Activated naive CD8-positive, alpha-beta T cell treated with anti-CD3 and anti-CD28 coated beads for 36 hours (primary cell): ENCODE results near the gene MMP12. TPM values are rescaled to one million over a fixed set of nuclear protein-coding genes. Genes with fewer than 3 reads are reported as not detected.
"Not testable (repeated sequence)": the region's sequence is repeated elsewhere in the genome, so short reads cannot be mapped to it uniquely, and the experiment has no call there.

ENCODE experiments used
- DNase-seq: peaks from one replicate; pipeline ENCODE4 v3.0.0; 2021
- H3K27ac Mint-ChIP-seq: one replicate; pipeline ENCODE4 v1.8.0; 2022; ENCODE audit warnings: mild to moderate bottlenecking, moderate library complexity, mixed read lengths
- H3K27me3 Mint-ChIP-seq: one replicate; pipeline ENCODE4 v1.8.0; 2022; ENCODE audit warnings: mild to moderate bottlenecking, mixed read lengths
- H3K36me3 Mint-ChIP-seq: one replicate; pipeline ENCODE4 v1.8.0; 2021; ENCODE audit warnings: mild to moderate bottlenecking, mixed read lengths
- H3K4me1 Mint-ChIP-seq: one replicate; pipeline ENCODE4 v1.8.0; 2021; ENCODE audit warnings: mixed read lengths
- H3K4me3 Mint-ChIP-seq: one replicate; pipeline ENCODE4 v1.8.0; 2022; ENCODE audit warnings: mild to moderate bottlenecking, moderate library complexity, mixed read lengths
- H3K9me3 Mint-ChIP-seq: one replicate; pipeline ENCODE4 v1.8.0; 2022; ENCODE audit warnings: mixed read lengths
- total RNA-seq, 2 experiments: library from RNA; stranded (reverse); gene quantifications; one replicate each; pipeline ENCODE4 v1.2.3, GENCODE V29; 2021

The MMP12 gene
- total RNA-seq, 2 experiments from 2014 or later: not detected

DNA sequence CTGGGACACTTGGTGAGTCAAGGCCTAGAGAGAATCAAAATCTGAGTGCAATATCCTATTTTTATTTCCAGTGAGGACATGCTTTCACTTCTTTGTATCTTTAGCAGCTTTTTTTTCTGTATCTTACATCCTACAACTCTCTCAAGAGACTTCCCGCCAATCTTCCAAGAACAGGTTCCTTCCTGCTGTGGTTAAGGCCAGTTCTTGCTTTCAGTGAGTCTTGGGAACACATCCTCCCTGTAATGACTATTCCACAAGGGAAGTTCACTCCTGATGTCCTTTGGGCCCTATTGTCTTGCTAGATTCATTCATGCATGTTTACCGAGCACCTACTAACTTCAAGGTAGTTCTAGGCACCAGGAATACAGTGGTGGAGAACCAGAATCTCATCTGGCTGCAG, 3.8 kb upstream of the MMP12 start:
- H3K4me1 Mint-ChIP-seq: no peaks in the 10 kb centered on the region
- H3K27me3 Mint-ChIP-seq: peaks cover 3% of the 10 kb centered on the region
- no peak for DNase-seq
- no peaks in the 10 kb centered on the region for H3K36me3 Mint-ChIP-seq
- no peaks in the 10 kb centered on the region for H3K9me3 Mint-ChIP-seq
- no peak overlapping the region for H3K4me3 Mint-ChIP-seq
- no peak overlapping the region for H3K27ac Mint-ChIP-seq

DNA sequence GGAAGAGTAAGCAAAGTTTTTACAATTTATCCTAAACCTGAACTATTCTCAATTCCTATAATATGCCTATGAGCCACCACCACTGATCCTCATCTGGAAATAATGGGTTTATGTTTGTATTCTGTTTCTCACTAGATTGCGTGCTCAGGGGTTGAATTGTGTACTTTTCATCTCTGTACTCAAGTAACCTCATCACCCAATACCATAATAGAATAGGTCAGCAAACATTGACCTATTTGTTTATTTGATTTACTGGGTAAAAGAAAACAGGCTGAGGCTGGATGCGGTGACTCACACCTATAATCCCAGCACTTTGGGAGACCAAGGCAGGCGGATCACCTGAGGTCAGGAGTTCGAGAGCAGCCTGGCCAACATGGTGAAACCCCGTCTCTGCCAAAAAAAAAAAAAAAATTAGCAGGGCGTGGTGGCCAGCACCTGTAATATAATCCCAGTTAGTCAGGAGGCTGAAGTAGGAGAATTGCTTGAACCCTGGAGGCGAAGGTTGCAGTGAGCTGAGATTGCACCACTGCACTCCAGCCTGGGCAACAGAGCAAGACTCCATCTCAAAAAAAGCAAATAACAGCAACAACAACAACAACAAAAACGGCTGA, 5.3 kb downstream of the MMP12 start:
- peaks cover 17% of the 10 kb centered on the region for H3K27me3 Mint-ChIP-seq
- H3K27ac Mint-ChIP-seq, H3K4me1 Mint-ChIP-seq, H3K9me3 Mint-ChIP-seq, H3K4me3 Mint-ChIP-seq, H3K36me3 Mint-ChIP-seq, DNase-seq: not testable (repeated sequence)

DNA sequence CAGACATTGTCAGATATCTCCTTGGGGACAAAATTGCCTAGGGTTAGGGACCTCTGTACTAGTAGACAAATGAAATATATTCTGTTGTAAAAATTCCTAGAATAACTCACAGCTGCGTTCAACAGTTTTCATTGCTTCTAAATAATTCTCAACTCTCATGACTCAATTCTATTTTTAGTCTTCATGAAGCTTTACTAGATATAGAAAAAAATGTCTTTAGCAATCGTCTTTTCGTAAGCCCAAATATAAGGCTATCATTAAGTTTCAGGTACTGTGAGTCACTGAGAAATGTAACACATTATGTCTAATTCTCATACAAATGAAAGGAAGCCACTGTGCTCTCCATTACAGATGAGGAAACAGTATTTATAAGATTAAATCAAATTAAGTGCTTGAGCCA, 6.4 kb downstream of the MMP12 start:
- no peak overlapping the region for H3K4me3 Mint-ChIP-seq
- no peaks in the 10 kb centered on the region for H3K36me3 Mint-ChIP-seq
- no peak overlapping the region for H3K27ac Mint-ChIP-seq
- DNase-seq: no peak
- no peaks in the 10 kb centered on the region for H3K9me3 Mint-ChIP-seq
- H3K4me1 Mint-ChIP-seq: no peaks in the 10 kb centered on the region
- H3K27me3 Mint-ChIP-seq: peaks cover 17% of the 10 kb centered on the region

DNA sequence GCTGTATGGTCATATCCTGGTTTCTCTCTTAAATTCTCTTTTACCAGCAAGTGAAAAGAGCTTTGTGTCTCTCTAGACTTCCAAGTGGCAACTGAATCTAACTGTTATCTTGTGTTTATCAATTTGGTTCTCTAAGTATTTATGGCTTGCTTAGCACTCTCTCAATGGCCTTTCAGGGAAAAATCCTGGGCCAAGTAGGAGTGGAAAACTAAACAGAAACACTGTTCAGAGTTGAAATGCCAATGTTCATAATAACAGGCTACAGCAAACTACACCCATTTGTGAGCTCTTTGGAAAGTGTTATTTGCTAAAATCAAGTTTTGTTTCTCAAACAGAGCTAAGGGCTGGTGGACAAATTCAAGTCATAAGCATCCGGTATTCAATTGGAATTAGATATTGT, 10.1 kb downstream of the MMP12 start:
- H3K4me1 Mint-ChIP-seq: no peaks in the 10 kb centered on the region
- H3K27ac Mint-ChIP-seq: no peak overlapping the region
- H3K9me3 Mint-ChIP-seq: no peaks in the 10 kb centered on the region
- H3K4me3 Mint-ChIP-seq: no peak overlapping the region
- H3K36me3 Mint-ChIP-seq: no peaks in the 10 kb centered on the region
- no peak for DNase-seq
- peaks cover 11% of the 10 kb centered on the region for H3K27me3 Mint-ChIP-seq

- Mint-ChIP-seq H3K36me3 (no peaks in the 10 kb centered on the region), H3K27me3 (peaks cover 17% of the 10 kb centered on the region), H3K4me1 (no peaks in the 10 kb centered on the region), H3K4me3 (no peak overlapping the region), H3K9me3 (no peaks in the 10 kb centered on the region), H3K27ac (no peak overlapping the region)
- no peak for DNase-seq
These were observed 20.8 kb downstream of the MMP12 start for GRCh38 chr11:102853956-102854355.

GRCh38 chr11:102853055-102853454, 21.7 kb downstream of the MMP12 start:
- no peaks in the 10 kb centered on the region for H3K4me1 Mint-ChIP-seq
- H3K4me3 Mint-ChIP-seq: no peak overlapping the region

GRCh38 chr11:102850973-102851745, 23.6 kb downstream of the MMP12 start:
- no peak for DNase-seq
- no peak overlapping the region for H3K4me3 Mint-ChIP-seq
- no peaks in the 10 kb centered on the region for H3K9me3 Mint-ChIP-seq
- no peak overlapping the region for H3K27ac Mint-ChIP-seq
- no peaks in the 10 kb centered on the region for H3K36me3 Mint-ChIP-seq
- no peaks in the 10 kb centered on the region for H3K4me1 Mint-ChIP-seq
- peaks cover 22% of the 10 kb centered on the region for H3K27me3 Mint-ChIP-seq

More at GRCh38 chr11:102853055-102853454, 21.7 kb downstream of the MMP12 start:
- no peaks in the 10 kb centered on the region for H3K36me3 Mint-ChIP-seq
- no peaks in the 10 kb centered on the region for H3K9me3 Mint-ChIP-seq
- H3K27ac Mint-ChIP-seq: no peak overlapping the region
- H3K27me3 Mint-ChIP-seq: peaks cover 22% of the 10 kb centered on the region
- DNase-seq: no peak

GRCh38 chr11:102849311-102849710, 25.5 kb downstream of the MMP12 start:
- no peaks in the 10 kb centered on the region for H3K36me3 Mint-ChIP-seq
- H3K9me3 Mint-ChIP-seq: no peaks in the 10 kb centered on the region
- H3K27ac Mint-ChIP-seq: no peak overlapping the region
- H3K27me3 Mint-ChIP-seq: peaks cover 25% of the 10 kb centered on the region
- DNase-seq: no peak
- H3K4me1 Mint-ChIP-seq: no peaks in the 10 kb centered on the region
- H3K4me3 Mint-ChIP-seq: no peak overlapping the region

DNA sequence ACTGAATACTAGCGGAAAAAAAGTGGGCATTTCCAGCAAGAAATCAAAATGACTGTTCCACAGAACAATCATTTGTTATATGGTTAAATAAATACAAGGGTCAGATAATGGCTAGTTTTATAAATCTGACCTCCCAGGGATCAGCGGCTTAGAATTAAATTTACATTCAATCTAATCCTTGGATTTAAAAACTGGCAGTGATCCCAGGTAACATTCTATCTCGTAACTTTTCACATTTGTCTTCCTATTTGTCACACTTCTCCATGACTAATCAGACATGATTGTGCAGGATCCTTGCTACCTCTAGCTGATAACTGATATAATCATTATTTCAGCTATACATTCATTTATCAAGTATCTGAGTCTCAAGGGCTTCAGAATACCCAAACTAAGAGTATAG, 28.5 kb downstream of the MMP12 start:
- no peak for DNase-seq
- no peaks in the 10 kb centered on the region for H3K36me3 Mint-ChIP-seq
- H3K27me3 Mint-ChIP-seq: peaks cover 15% of the 10 kb centered on the region
- no peaks in the 10 kb centered on the region for H3K9me3 Mint-ChIP-seq
- H3K4me1 Mint-ChIP-seq: no peaks in the 10 kb centered on the region
- H3K4me3 Mint-ChIP-seq: no peak overlapping the region
- H3K27ac Mint-ChIP-seq: no peak overlapping the region

DNA sequence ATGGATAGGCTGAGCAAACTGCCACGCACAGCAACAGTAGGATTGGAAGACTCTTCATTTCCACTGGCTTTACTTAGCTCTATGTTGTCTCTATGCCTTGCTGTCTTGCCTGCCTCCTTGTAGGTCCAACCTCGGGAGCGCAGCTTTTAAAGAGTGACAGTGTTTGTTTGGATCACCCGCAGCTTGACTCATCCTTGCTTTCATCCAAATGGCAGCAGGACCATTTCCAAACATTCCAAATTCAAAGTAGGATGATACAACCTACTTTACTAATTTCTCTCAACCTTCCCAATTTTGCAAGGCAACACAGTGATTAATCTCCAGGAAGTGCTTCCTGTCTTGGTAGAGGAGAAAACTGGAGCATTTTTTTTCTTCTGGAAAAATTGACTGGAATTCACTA, 31.3 kb downstream of the MMP12 start, which contains the start of gene MMP3:
MMP3 (minus strand) TSS at position 121 of the 400 bp plus-strand sequence; CDS start at position 58, 63 bp downstream.
- H3K27ac Mint-ChIP-seq: no peak within 1 kb of the TSS
- H3K9me3 Mint-ChIP-seq: no peaks in the 10 kb centered on the region
- no peaks in the 10 kb centered on the region for H3K4me1 Mint-ChIP-seq
- DNase-seq: no peak
- H3K4me3 Mint-ChIP-seq: no peak within 1 kb of the TSS
- H3K27me3 Mint-ChIP-seq: peaks cover 9% of the 10 kb centered on the region
- H3K36me3 Mint-ChIP-seq: no peaks in the 10 kb centered on the region

DNA sequence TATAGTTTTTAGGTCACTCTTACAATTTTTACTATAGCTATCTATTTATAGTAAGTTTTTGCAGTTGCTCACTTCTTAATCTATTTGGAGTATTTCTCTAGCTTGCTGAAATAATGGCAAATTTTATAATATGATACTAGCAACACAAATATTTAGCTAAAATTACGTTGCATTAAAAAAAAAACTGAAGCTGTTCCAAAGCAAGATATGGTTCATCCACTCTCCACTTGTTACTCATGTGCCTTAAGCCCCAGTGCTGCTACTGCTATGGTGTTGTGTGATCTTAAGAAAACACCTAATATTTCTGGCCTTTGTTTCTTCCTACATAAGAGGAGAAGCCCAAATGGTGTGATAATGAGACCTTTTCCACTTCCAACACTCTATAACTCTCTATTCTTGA, 31.9 kb downstream of the MMP12 start:
- Mint-ChIP-seq H3K4me3 (no peak overlapping the region), H3K36me3 (no peaks in the 10 kb centered on the region), H3K4me1 (no peaks in the 10 kb centered on the region), H3K27ac (no peak overlapping the region), H3K9me3 (no peaks in the 10 kb centered on the region), H3K27me3 (peaks cover 8% of the 10 kb centered on the region)
- no peak for DNase-seq

GRCh38 chr11:102840018-102840417, 34.8 kb downstream of the MMP12 start:
- Mint-ChIP-seq H3K9me3 (no peaks in the 10 kb centered on the region), H3K4me3 (no peak overlapping the region), H3K36me3 (no peaks in the 10 kb centered on the region), H3K27me3 (peaks cover 5% of the 10 kb centered on the region), H3K4me1 (no peaks in the 10 kb centered on the region), H3K27ac (no peak overlapping the region)
- DNase-seq: no peak

DNA sequence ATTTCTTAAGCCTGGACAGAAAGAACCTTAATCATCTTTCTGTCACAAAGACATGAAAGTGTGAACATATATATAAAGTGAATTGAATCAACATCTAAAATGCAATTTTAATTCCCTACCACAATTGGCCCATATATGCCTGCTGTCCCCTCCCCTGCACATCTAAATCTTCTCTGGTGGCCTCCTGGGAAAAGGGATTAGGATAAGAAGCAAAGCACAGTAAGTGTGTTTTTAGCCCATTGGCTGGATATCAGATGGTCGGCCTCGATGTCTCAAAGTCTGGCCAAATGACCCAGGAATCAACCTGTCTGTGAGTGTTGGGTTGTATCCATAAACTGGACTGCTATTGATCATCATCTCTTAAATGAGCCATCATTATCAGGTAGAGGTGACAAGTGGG, 37.1 kb downstream of the MMP12 start:
- Mint-ChIP-seq H3K9me3 (no peaks in the 10 kb centered on the region), H3K27ac (no peak overlapping the region), H3K36me3 (no peaks in the 10 kb centered on the region), H3K27me3 (peaks cover 4% of the 10 kb centered on the region), H3K4me1 (no peaks in the 10 kb centered on the region), H3K4me3 (no peak overlapping the region)
- DNase-seq: no peak

DNA sequence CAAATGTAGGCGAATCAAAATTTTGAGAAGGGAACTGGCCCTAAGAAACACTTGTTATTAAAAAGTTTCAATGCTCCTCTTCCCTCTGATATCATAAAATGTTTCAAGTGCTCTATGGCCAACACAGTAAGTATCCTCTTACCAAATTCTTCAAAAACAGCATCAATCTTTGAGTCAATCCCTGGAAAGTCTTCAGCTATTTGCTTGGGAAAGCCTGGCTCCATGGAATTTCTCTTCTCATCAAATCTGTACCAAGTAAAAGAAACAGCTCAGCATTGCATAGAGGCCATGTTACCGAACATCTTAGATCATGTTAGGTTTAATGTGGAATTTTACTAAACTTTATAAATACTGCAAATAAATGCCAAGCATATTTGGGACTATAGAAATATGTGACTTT, 37.6 kb downstream of the MMP12 start:
- Mint-ChIP-seq H3K27me3 (peaks cover 7% of the 10 kb centered on the region), H3K4me3 (no peak overlapping the region), H3K9me3 (no peaks in the 10 kb centered on the region), H3K27ac (no peak overlapping the region), H3K36me3 (no peaks in the 10 kb centered on the region), H3K4me1 (no peaks in the 10 kb centered on the region)
- no peak for DNase-seq

- Mint-ChIP-seq H3K27me3 (peaks cover 15% of the 10 kb centered on the region), H3K4me3 (no peak overlapping the region), H3K9me3 (no peaks in the 10 kb centered on the region), H3K27ac (no peak overlapping the region), H3K4me1 (no peaks in the 10 kb centered on the region), H3K36me3 (no peaks in the 10 kb centered on the region)
- DNase-seq: no peak
These were observed 38.4 kb downstream of the MMP12 start for GRCh38 chr11:102836290-102836875.

GRCh38 chr11:102833731-102834130, 41.1 kb downstream of the MMP12 start:
- Mint-ChIP-seq H3K4me1 (no peaks in the 10 kb centered on the region), H3K9me3 (no peaks in the 10 kb centered on the region), H3K27ac (no peak overlapping the region), H3K27me3 (peaks cover 22% of the 10 kb centered on the region), H3K4me3 (no peak overlapping the region), H3K36me3 (no peaks in the 10 kb centered on the region)
- no peak for DNase-seq
